DMS153 (cell line): Measurements from ENCODE around the gene TNRC6C.
"Not testable (repeated sequence)": the region's sequence is repeated elsewhere in the genome, so short reads cannot be mapped to it uniquely, and the experiment has no call there.

Source experiments
- DNase-seq: peaks from one replicate; lab custom pipeline; 2025; lab: John Stamatoyannopoulos, UW

The TNRC6C gene

DNA sequence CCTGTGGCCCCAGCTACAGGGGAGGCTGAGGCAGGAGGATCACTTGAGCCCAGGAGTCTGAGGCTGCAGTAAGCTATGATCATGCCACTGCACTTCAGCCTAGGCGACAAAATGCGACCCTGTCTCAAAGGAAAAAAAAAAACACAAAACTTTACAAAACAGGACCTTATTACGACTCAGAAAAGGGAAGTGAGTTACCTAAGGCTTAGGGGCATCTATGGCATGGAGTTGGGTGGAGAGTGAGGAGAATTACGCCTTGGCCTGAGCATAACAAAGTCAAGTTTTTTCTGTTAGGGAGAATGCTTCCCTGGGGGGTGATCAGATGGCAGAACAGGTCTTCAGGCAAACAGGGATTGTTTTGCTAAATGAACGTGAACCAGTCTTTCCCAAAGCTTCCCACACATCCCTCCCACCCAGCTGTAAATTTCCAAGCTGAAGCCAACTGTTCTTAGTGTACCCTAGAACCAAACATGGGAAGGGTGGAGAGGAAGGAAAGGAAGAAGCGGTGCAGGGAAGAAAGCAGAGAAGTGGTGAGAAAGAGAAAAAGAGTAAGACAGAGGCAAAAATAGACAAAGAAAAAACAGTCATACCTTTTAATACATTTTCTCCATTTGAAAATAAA lies 24.6 kb upstream of the TNRC6C start:
- no peak for DNase-seq

DNA sequence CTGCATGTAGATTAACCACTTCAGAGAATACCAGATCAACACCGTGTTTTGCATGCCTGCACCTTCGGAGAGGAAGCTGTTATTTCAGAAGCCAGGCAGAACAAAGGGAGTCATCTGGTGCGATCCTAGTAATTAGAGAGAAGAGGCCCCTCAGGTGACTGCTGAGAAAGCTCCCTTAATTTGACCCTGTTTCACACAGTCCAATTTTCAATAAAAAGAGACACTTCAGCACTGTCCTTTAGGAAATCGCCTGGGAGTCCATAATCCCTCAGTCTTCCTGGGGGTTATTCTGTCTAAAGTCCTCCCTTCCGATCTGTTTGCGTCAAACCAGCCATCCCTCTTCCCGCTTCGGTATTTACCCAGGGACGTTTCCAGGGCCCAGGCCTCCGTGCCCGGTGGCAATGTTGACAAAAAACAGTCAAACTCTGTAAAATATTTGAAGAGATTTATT lies 23.4 kb upstream of the TNRC6C start:
- DNase-seq = no peak

DNA sequence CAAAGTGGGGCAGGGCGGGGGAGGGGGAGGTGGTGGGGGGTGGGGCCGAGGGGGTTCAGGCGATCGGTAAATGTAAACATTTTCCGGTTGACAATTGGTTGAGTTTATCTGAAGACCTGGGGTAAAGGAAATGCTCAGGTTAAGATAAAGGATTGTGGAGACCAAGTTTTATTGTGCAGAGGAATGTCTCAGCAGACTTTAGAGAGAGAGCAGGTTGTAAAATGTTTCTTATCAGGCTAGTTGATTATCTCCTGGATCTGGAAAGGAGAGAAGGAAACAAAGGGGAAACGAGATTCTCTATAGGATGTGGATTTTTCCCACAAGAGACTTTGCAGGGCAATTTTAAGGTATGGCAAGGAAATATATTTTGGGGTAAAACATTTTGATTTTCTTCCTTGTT lies 22.8 kb upstream of the TNRC6C start:
- DNase-seq = not testable (repeated sequence)

DNA sequence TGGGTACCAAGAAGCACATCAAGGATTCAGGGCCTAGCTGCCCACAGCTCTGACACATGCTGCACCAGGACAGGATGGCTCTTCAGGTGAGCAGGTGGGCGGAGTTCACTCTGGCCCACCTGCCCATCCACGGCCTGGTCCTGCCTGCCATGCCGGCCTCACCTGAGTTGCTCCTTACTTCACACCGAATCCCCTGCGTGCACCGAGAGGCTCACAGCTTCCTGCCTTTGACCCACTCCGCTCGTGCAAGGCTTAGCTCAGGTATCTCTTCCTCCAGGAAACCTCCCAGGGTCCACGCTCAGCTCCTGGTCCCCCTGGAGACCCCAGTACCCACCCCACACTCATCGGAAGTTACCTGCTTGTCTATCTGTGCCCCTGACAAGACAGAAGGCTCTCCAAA lies 21.6 kb upstream of the TNRC6C start:
- no peak for DNase-seq

DNA sequence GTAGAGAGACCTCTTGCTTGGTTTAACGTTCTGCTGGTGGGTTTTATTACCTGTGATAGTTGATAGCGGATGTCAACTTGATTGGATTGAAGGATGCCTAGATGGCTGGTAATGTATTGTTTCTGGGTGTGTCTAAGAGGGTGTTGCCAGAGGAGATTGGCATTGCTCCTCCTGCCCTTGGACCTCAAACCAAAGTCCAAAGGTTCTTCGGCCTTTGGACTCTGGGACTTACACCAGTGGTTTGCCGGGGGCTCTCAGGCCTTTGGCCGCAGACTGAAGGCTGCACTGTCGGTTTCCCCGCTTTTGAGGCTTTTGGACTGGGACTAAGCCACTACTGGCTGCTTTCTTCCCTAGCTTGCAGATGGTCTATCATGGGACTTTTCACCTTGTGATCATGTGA lies 17.5 kb upstream of the TNRC6C start:
- DNase-seq = no peak

DNA sequence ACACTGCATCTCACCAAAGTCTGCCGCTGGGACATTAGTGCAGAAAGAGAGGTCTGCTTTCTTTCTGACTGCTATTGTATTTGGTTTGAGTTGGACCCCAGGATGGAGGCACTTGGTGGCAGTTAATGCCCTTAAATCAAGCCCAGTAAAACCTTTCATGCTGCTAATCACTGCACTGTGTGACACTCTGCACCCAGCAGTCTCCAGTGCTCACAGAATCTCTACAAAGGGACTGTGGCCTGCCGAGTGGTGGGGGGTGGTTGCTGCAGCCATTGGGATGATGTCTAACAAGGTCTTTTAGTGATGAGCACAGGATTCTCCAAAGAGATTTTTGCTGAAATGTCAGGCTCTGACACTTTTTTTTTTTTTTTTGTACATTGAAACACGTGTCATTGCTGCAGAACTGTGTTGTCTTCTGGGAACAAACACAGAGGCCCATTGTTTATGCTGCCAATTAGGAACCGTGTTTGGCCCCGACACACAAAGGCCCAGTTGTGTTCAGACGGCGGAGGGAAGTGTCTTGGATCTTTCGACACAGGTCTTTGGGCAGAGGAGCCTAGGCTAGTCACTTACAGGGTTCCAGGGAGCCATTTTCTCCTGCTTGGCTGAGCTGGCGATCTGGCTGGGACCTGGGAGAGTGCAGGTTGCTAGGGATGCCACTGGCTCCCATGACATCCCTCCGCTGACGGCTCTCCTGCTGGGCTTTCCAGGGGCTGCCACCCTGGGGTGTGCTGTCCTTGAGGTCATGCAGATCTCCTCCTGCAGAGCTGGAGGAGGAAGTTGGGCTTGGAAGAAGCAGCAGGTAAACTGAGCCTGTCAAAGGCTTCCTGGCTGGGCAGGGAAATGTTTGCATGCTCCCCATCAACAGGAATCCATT lies 16.2 kb upstream of the TNRC6C start:
- DNase-seq = no peak

DNA sequence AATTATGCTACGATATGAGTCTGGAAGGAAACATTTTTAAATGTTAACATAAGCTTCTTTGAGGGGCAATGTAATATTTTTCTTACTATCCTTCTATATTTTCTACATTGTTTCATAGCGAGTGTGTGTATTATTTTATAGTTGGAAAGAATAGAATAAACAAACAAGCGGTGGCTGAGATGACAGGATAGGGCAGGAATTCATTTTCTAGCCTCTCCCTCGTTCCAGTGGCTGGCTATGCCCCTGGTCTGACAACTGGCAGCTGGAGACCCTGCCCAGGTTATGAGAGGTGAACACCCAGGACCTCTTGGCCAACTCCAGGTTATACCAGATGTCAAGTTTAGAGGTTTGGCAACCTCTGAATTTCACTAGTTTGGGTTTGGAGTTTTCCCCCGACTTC lies 14.5 kb upstream of the TNRC6C start:
- DNase-seq = no peak

DNA sequence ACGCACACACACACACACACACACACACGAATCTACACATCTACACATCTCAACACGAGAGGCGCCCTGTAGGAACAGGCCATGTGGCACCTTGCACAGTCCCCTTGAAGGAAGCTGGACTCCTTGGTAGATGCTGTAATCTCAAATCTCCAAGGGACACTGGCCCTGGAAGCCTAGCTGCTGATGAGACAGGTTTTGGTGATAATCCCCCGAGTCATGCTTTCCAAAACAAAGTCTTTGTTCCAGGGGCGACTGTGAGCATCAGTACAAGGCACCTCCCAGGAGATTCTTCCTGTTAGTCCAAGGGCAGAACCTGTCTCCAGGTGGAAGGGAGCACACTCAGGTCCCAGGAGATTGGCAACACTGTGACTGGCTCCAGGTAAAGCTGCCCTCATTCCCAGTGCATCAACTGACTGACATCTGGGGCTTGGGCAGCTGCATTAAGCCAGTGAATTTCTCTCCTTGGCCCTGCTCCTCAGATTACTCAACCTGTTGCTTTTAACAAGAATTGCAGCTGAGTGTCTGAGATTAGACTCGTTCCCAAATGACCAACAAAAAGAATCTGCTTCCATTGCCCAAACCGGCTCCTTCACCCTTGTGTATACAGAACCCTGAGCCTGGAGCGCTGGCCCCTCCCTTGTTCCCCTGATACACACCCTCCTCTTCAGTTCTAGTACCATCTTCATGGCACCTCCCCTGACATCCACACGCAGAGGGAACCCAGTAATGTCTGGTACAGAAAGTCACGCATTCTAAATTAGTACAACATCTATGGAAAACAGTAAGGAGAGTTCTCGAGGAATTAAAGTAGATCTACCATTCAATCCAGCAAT lies 13.9 kb upstream of the TNRC6C start:
- DNase-seq = no peak

DNA sequence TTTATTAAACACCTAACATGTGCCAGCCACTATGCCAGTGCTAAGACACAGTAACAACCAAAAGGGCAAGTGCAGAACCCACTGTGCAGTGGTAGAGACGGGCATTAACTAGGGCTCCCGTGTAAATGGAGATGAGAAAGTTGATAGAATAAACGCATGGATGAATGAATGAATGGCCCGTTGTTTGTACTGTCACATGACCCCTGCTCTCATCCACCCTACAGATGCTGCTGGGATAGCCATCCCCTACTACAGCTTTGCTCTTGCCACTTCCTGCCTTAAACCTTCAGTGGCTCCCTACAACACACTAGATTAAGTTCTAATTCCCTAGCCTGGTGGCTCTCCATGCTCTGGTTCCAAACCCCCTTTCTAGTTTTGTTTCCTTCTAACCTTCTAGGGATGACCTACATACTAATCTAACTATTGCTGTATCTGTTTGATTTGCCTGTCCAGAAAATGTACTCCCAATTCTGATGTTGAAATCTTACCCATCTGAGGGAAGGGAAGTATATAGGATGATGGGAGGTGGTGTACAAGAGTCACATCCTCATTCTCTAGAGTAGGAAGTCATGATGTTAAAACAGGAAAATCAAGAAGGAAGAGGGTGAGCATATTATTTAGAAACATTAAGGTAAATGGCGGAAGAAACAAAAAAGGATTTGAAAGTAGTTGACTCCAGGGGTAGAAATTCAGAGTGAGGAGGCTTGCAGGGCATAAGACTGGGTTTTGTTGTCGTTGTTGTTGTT lies 11.4 kb upstream of the TNRC6C start:
- DNase-seq = no peak

DNA sequence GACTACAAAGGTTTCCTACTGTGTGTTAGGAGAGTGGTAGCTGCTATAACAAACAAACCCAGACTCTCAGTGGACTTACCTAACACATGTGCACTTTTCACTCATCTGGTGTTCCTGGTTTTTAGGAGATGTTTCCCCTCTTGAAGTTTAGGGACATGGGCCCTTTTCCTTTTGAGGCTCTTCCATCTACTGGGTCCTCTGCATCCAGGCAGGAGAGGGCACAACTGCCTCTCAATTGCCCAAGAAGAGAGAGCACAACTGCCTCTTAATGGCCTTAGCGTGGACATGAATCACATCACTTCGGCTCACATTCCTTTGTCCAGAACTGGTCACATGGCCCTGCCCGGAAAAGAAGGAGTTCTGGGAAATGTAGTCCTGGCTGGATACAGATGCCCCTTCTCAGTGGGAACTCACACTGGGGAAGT lies 9.8 kb upstream of the TNRC6C start:
- DNase-seq = no peak

DNA sequence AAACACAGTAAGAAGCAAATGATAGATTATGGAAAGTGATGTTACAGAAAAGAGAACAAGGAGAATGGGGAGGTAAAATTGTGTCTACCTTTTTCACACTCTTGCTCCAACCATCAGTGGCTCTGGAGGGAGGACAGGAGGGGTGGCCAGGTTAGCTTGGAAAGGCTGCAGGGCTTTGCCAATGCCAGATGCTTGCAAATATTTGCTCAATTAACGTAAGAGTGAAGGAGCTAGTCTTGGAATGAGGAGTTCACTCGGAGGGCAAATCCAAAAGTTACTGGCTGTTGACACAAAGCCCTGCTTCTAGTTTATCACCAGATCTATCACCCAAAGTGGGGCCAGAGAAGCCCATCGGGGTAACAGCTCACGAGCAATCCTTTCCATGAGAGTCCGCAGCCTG lies 7.4 kb upstream of the TNRC6C start:
- no peak for DNase-seq

DNA sequence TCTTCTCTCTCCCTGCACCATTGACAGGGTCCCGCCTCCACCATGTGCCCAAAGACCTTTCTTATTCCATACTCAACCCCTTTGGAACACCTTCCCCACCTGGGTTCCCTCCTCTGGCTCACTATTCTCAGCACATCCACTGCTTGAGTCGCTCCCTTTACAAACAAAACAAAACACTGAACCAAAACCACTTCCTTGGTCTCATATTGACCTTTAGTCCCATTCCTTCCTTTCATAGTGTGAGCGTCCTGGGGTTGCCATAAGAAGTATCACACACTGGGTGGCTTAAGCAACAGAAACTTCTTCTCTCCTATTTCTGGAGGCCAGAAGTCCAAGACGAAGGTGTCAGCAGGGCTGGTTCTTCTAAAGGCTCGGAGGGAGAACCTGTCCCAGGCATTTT lies 6.1 kb upstream of the TNRC6C start:
- DNase-seq = no peak

DNA sequence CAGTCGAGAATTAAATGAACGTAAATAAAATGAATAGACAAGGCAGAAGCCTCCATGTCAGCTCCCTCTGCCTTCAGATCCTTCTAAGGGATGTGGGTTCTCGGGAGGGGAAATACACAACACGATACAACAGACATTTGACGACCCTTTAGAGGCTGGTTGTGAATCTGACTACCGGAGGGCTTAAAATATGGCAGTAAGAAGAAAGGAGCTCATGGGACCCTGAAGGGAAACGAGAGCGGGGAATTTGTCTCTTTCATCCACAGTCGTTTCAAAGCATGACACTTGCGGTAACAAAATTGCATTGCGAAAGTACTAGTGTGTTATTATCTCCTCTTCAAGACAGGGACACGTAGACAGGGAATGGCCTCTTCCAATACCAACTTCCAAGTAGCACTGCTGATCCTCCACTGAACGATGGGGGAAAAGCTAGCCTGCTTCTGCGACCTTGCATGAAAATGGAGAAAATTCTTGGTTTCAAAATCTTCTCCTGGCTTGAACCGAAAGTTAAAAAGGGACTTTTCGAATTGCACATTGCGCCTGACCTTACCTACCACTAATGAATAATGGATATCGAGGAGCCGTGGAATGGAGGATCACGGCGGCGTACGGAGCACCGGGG lies 1.2 kb upstream of the TNRC6C start:
- peak; percentile 9 for DNase-seq

DNA sequence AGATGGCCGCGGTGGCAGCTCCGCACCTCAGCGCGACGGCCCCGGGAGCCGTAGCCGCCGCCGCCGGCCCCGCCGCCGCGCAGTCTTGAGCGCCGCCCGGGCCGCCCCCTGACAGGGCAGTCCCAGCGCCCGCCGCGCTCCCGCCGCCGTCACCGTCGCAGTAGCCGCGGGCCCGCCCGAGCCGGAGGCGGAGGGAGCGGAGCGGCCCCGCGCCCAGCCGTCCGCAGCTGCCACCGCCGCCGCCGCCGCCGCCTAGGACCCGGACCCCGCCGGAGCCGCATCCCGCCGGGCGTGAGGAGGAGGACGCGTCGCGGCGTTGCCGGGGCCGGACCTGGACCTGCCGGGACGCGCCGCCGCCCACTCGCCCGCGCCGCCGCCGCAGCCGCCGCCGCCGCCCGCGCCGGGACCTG lies 218 bp downstream of the TNRC6C start:
- no peak for DNase-seq

DNA sequence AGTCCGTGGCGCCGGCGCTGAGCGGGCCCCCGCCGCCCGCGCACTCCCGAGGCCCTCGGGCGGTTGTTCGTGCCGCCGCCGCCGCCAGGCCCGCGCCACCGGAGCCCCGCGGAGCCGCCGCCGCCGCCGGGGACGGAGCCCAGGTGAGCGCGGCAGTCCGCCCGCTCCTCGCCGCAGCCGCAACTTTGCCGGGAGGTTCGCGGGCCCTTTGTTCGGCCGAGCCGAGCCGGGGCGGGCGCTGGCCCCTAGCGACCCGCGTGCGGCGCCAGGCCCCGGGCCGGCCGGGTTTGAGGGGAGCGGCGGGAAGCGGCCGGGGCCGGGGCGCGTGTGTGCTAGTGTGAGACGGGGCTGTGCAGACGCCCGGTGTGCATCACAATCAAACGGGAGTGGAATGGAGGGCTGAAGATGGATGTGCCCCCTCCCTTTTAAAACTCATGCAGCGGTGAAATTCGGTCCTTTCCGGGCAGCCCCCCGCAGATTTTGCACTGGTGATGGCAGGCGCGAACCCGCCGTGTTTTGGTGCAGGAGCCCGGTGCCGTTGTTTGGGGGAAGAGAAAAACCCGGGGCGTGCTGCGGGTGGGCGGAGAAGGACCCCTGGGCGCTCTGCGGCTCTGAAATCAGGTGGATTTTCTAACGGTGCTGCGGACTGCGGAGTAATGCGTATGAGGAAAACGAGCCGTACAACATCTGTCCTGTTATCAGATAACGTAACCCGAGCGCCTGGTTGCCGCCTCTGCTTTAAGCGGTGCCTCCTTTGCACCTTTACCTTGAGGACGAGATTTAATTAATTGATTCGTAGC lies 823 bp downstream of the TNRC6C start:
- no peak for DNase-seq

DNA sequence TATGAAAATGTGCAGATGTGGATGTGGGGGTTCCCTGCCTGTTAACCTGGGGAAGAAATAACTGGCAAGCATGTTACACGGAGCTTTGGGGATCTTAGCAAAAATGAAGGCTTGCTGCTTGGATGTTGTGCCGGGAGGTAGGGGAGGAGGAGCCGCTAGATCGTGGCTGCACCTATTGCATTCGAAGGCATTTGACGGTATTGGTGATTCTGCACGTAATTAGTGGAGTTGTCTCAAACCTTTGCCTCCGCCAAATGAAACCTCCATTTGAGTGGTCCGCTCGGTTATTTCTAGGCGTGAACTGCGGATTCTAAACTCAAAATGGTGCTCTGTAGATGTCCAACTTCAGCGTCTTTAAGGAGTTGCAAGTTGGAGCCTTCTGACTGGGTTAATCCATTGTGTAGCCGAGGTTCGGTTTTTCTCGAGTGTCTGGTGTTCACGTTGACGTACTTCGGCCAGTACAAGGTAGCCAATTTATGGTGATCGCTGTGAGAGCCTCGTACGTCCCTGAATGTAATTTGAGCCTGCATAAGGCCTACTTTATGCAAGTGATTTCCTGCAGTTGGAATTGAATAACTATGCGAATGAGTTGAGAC lies 1.5 kb downstream of the TNRC6C start:
- peak; percentile 29 for DNase-seq

DNA sequence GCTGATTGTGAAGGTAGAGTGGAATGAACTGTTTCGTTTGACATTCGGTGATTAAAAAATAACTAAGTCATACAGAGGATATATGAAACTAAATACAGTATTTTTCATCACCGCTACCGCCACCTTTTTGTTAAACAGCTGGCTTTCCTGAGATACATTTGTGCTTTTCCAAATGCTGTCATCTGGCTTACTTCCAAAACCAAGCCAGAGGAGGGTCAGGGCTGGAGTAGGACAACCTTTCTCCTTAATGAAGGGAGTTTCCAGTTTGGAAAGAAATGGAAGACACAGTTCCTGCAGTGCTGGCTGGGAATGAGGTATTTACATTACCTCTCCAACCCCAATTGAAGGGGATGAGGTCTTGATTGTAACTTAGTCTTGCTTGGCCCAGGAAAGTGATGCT lies 3.2 kb downstream of the TNRC6C start:
- no peak for DNase-seq

DNA sequence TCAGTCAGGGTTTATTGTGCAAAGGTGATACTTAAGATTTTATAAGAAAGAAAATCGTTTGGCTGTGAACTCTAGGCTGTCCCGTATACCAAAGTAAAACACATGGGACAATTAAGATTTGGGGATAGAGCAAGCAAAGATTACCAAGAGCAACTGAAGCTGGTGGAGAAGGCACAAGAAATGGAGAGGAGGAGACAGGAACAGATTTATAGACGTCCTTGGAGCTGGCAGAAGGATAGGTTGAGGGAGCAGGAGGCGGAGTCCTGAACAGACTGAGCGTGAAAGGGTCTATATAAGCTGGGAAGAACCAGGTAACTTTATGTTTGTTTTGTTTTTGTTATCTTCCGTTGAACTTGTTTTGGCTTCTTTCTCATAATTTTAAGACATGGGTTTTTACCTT lies 3.8 kb downstream of the TNRC6C start:
- no peak for DNase-seq

DNA sequence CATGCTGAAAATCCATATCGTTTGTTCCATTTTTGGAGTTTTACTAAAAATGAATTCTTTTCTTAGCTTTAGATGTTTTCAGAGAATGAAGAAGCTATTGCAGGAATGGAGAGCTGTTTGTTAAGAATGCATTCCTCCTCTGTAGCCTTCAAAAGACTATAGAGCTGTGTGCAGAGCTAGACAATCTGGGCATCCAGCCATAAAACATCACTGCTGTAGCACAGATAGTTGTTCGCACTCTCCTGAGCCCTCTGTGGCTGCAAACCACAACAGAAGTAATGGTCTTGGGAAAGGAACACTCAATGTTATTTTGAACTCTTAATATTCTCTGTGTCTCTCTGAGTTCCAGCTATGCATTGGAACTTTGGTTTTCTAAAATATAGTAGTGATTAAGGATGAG lies 4.9 kb downstream of the TNRC6C start:
- DNase-seq = peak; percentile 31

DNA sequence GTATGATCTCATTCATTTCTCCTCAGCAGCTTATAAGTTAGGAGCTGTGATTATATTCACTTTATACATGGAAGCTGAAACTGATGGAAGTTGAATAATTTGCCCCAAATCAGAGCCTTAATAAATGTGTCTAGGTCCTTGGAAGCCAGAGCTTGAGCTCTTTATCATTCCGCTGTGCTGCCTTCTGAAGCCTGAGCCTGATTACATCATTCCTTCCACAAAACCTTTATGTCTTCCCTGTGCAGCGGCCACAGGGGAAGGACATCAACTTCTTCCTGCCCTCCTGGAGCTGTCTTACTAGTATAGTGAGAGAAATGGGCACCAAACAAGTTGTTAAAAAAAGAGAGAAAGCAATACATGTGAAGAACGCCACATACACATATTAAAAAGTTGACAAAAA lies 6.8 kb downstream of the TNRC6C start:
- no peak for DNase-seq
